ENCODE results near the gene GLG1. TPM values are rescaled to one million over a fixed set of nuclear protein-coding genes. Genes with fewer than 3 reads are reported as not detected.

GLG1 gene
- total RNA-seq, 2 donors from 2014 or later: 96.9 to 98.3 TPM

DNA sequence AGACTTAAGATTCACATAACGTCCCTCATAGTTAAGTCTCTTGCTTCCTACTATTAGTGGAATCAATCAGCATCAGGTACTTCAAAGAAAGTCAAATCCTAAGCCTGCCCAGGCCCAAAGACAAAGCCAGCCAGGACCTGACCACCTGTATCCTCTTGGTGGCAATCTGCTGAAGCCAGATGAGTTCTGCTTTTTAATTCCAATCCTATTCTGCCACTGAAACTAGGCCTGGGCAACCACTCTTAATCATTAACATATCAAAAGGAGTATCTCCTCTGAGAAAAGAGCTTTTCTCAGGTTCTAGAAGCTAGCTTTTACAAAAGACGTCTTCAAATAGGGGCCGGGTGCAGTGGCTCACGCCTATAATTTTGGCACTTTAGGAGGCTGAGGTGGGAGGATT, 15.1 kb upstream of the GLG1 start:
- H3K36me3 ChIP-seq: peaks cover 6% of the 10 kb centered on the region
- intact Hi-C loops (cut with DNase I): loop anchor here (10.0 kb wide), 2 partner anchors 137 to 317 kb away; no protein-coding TSS in a partner anchor
- TF ChIP-seq, protein P1, sequence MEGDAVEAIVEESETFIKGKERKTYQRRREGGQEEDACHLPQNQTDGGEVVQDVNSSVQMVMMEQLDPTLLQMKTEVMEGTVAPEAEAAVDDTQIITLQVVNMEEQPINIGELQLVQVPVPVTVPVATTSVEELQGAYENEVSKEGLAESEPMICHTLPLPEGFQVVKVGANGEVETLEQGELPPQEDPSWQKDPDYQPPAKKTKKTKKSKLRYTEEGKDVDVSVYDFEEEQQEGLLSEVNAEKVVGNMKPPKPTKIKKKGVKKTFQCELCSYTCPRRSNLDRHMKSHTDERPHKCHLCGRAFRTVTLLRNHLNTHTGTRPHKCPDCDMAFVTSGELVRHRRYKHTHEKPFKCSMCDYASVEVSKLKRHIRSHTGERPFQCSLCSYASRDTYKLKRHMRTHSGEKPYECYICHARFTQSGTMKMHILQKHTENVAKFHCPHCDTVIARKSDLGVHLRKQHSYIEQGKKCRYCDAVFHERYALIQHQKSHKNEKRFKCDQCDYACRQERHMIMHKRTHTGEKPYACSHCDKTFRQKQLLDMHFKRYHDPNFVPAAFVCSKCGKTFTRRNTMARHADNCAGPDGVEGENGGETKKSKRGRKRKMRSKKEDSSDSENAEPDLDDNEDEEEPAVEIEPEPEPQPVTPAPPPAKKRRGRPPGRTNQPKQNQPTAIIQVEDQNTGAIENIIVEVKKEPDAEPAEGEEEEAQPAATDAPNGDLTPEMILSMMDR (IDR thresholded peaks at IDR 0.05): no peak
- H3K9ac ChIP-seq (ENCODE audit: low read depth in 2 of 2, low read length in 2 of 2): no peak overlapping the region
- no peaks in the 10 kb centered on the region for H3K4me1 ChIP-seq
- DNase-seq: no peak
- no peak overlapping the region for H3K4me3 ChIP-seq
- H3K9me3 ChIP-seq: no peaks in the 10 kb centered on the region
- no peak overlapping the region for H3K27ac ChIP-seq
- H3K27me3 ChIP-seq: no peaks in the 10 kb centered on the region

GRCh38 chr16:74617206-74617788, 10.4 kb upstream of the GLG1 start:
- no peaks in the 10 kb centered on the region for H3K36me3 ChIP-seq
- no peak for DNase-seq
- H3K9ac ChIP-seq (ENCODE audit: low read depth in 2 of 2, low read length in 2 of 2): no peak overlapping the region
- H3K27me3 ChIP-seq: no peaks in the 10 kb centered on the region
- TF ChIP-seq, protein P1 (IDR thresholded peaks at IDR 0.05): no peak
- H3K27ac ChIP-seq: no peak overlapping the region
- H3K9me3 ChIP-seq: no peaks in the 10 kb centered on the region
- H3K4me3 ChIP-seq: no peak overlapping the region
- intact Hi-C loops (cut with DNase I): no loop called here
- no peaks in the 10 kb centered on the region for H3K4me1 ChIP-seq

- Histone ChIP-seq H3K4me3 (no peak overlapping the region), H3K4me1 (no peaks in the 10 kb centered on the region), H3K9me3 (no peaks in the 10 kb centered on the region), H3K36me3 (no peaks in the 10 kb centered on the region), H3K9ac (ENCODE audit: low read depth in 2 of 2, low read length in 2 of 2) (no peak overlapping the region), H3K27ac (no peak overlapping the region), H3K27me3 (no peaks in the 10 kb centered on the region)
- intact Hi-C loops (cut with DNase I): no loop called here
- no peak for DNase-seq
- TF ChIP-seq, protein P1 (IDR thresholded peaks at IDR 0.05): no peak
These were observed 4.8 kb upstream of the GLG1 start for GRCh38 chr16:74611721-74612120.

DNA sequence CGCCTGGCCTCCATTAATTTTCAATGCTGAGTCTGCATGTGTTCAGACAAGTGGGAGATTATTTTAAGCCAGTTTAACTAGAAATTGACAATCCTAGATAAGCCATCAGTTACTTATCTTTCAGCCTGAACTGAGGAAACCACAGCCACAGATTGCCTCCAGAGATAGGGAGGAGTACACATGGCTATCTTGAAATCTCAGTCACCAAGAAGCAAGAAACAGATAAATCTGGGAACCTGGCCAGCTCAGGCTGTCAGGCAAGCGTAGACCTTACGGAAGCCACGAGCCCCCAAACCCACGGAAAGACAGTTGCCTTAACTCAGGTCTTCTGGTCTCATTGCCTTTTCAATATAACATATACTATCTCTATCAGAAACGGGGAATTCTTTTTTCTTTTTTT, 2.0 kb upstream of the GLG1 start:
- Histone ChIP-seq H3K9ac (ENCODE audit: low read depth in 2 of 2, low read length in 2 of 2) (no peak overlapping the region), H3K4me3 (no peak overlapping the region), H3K4me1 (peaks cover 7% of the 10 kb centered on the region), H3K9me3 (no peaks in the 10 kb centered on the region), H3K36me3 (no peaks in the 10 kb centered on the region), H3K27me3 (no peaks in the 10 kb centered on the region), H3K27ac (no peak overlapping the region)
- intact Hi-C loops (cut with DNase I): no loop called here
- TF ChIP-seq, protein P1 (IDR thresholded peaks at IDR 0.05): no peak
- no peak for DNase-seq

DNA sequence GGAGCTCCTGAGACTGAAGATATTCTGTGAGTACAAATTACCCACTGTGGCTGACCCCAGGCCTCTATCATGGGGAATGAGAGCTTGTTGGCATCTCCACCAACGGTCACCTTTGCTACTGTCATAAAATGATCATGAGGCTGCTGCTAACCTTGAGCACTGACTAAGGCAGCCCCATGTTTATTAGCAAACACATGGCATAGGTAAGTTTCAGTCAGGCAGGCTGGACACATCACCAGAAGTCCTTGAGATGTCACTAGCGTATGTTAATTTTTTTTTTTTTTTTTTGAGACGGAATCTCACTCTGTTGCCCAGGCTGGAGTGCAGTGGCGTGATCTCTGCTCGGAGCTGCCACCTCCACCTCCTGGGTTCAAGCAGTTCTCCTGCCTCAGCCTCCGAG, 1.5 kb upstream of the GLG1 start:
- Histone ChIP-seq H3K4me3 (no peak overlapping the region), H3K9me3 (no peaks in the 10 kb centered on the region), H3K27me3 (no peaks in the 10 kb centered on the region), H3K4me1 (peaks cover 7% of the 10 kb centered on the region), H3K27ac (no peak overlapping the region), H3K36me3 (no peaks in the 10 kb centered on the region), H3K9ac (ENCODE audit: low read depth in 2 of 2, low read length in 2 of 2) (no peak overlapping the region)
- no peak for DNase-seq
- intact Hi-C loops (cut with DNase I): no loop called here
- TF ChIP-seq, protein P1 (IDR thresholded peaks at IDR 0.05): no peak
